CD1c-positive myeloid dendritic cell (primary cell): Measurements from ENCODE around the gene DHRS7C.
"Not testable (repeated sequence)": the region's sequence is repeated elsewhere in the genome, so short reads cannot be mapped to it uniquely, and the experiment has no call there.

ENCODE experiments used
- DNase-seq: peaks from one replicate; pipeline ENCODE4 v3.0.0-alpha.2; 2016; ENCODE audit errors: extremely low spot score

The DHRS7C gene

GRCh38 chr17:9810100-9810949, 18.9 kb upstream of the DHRS7C start:
- DNase-seq = no peak

GRCh38 chr17:9809409-9809808, 18.0 kb upstream of the DHRS7C start:
- DNase-seq = no peak

GRCh38 chr17:9806699-9807098, 15.3 kb upstream of the DHRS7C start:
- DNase-seq = no peak

- DNase-seq = no peak
Observed at GRCh38 chr17:9805769-9806168, 14.4 kb upstream of the DHRS7C start.

- no peak for DNase-seq
Observed at GRCh38 chr17:9802697-9803096, 11.3 kb upstream of the DHRS7C start.

DNA sequence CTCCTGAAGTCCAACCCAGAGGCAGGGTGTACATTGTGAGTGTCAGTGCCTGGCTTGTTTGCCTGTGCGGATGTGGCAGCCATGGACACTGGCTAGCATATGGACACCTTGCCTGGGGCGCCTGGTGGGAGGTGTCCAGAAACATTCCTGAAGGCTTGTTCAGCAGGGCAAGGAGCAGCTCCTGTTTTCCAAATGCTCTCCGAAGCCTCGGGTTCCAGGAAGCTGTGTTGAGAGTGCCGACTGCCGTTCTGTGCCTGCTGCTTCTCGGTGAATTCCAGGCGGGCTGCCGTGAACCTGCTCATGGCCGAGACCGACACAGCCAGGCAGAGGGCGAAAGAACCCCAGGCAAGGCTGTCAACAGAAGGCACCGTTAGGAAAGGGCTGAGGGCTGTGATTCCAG, 10.9 kb upstream of the DHRS7C start:
- DNase-seq = no peak

GRCh38 chr17:9801505-9801904, 10.1 kb upstream of the DHRS7C start:
- no peak for DNase-seq

DNA sequence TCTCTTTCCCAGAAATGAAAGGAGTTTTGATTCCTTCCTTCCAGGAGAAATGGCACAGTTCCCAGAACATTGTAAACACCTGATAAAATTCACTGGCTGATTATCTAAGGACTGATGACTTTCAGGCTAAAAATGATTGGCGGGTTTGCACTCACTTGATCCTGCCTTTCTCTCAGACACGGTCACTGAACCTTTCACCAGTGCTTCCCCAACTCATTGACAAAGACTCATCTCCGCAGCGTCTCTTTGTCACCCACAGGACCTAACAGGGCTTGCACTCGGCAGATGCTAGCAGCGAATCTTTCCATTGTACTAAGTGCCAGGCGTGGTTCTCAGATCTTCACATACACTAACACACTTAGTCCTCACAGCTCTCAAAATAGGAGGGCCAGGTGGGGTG, 7.3 kb upstream of the DHRS7C start:
- DNase-seq = no peak

GRCh38 chr17:9798008-9798407, 6.6 kb upstream of the DHRS7C start:
- DNase-seq = no peak

DNA sequence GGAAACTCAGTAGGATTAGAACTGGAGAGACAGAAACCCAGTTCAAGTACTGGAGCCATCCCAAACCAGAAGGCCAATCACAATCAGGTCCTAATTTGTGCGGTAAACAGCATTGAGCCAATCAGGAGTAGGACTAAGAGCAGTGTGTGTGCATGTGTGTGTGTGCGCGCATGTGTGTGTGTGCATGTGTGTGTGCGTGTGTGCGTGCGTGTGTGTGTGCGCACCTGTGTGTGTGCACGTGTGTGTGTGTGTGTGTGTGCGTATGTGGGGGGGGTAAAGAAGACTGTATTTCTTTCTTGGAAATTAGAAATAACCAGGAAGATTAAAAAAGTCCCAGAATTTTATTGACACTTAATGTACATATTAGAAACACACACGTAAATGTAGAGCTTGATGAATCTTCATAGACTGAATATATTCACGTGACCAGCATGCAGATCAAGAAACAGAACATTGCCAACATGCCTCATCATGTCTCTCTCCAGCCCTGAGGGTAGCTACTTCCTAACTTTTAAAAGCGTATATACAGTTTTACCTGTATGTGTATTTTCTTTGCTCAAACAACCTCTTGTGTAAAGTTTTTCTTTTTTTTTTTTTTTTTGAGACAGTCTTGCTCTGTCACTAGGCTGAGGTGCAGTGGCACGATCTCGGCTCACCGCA, 919 bp upstream of the DHRS7C start:
- no peak for DNase-seq

DNA sequence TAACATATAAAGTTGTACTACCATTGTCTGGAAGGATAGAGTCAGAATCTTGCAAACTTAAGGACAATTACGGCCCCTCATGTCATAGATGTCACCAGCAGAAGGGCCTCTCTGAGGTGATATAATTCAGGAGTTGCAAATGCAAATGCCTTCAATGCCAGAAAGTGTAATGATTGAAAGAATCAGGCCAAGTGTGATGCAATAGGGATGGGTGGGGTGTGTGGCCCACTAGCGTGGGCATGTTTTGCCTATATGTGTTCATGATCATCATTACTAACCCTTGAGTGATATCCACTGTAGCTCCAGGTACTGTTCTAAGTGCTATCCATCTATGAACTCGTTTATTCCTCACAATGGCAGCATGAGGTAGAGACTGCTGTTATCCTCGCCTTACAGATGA, 1.1 kb downstream of the DHRS7C start:
- no peak for DNase-seq

DNA sequence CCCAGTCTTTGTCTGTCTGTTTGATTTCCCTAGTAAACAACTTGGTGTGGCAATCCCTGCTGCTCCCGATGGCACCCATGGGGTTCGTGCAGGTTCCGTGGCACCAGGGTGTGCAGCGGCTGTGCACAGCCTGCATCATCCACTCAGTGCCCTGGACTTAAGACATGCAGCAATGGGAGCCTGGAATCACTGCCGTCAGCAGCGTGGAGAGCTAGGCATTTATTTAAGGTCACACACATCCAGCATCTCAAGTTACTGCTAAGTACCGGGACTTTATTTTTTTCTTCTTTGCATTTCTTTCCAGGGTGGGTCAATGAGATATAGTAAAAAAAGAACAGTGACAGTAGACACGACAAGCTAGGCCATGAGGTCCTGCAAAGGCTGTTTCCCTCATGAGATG, 2.8 kb downstream of the DHRS7C start:
- DNase-seq = no peak

- no peak for DNase-seq
Observed at GRCh38 chr17:9784544-9784943, 6.8 kb downstream of the DHRS7C start.

GRCh38 chr17:9783465-9783864, 7.9 kb downstream of the DHRS7C start:
- DNase-seq = not testable (repeated sequence)

DNA sequence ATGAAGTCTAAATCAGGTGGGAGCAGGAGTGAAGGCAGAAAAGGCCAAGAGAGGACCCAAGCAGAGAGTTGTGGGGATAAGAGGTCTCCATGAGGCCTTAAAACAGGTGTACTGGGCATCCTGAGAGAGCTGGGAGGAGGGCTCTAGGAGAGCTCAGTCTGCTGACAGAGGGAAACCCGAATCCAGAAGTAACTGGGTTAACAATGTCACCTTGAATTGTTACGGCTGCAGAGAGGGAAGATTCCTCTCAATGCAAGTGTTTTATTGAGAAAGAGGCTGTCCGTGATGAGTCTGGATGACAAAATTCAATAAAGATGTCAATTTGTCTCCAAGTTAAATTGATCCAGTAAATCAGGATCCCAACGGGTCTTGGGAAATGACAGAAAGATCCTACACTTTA, 8.3 kb downstream of the DHRS7C start:
- no peak for DNase-seq

GRCh38 chr17:9780552-9780951, 10.8 kb downstream of the DHRS7C start:
- no peak for DNase-seq

GRCh38 chr17:9776911-9777310, 14.5 kb downstream of the DHRS7C start:
- DNase-seq = no peak

- DNase-seq = no peak
Observed at GRCh38 chr17:9772658-9773057, 18.7 kb downstream of the DHRS7C start.

DNA sequence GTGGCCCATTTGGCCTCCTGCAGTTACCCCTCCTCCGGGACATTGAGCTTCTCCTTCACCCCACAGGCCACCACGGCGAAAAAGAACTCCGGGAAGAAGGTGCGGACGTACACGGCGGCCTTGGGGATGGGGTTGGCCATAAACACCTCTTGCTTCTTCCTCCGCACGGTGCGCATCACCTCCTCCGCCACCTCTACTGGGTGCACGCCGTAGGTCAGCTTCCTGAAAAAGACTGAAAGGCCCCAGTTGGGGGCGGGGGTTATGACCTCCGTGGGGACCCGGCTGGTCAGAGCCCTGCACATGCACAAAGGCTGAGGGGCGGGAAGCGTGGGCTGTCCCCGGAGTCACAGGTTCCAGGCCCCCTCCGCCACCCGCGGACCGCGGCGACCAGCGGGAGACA, 19.9 kb downstream of the DHRS7C start:
- DNase-seq = no peak

GRCh38 chr17:9769036-9769695, 22.2 kb downstream of the DHRS7C start:
- no peak for DNase-seq

- peak; percentile 29 for DNase-seq
Observed at GRCh38 chr17:9768381-9768934, 22.9 kb downstream of the DHRS7C start.

- DNase-seq = no peak
Observed at GRCh38 chr17:9767432-9767991, 23.9 kb downstream of the DHRS7C start.
